Osteoblast (primary cell): Measurements from ENCODE around the gene F11. TPM values are rescaled to one million over a fixed set of nuclear protein-coding genes. Genes with fewer than 3 reads are reported as not detected.
"Not testable (repeated sequence)": the region's sequence is repeated elsewhere in the genome, so short reads cannot be mapped to it uniquely, and the experiment has no call there.

Source experiments
- DNase-seq: peaks from one replicate; pipeline ENCODE4 v3.0.0; 2011; ENCODE audit warnings: low spot score, mixed read lengths; ENCODE audit not compliant: insufficient read length; ENCODE audit errors: missing footprints
- H2AFZ ChIP-seq: 2 replicates; pipeline ENCODE4 v1.6.0; 2011; ENCODE audit warnings: mild to moderate bottlenecking, low read length
- H3K27ac ChIP-seq: 2 replicates; pipeline ENCODE4 v1.5.1; 2011; ENCODE audit warnings: mild to moderate bottlenecking, low read depth, low read length, moderate library complexity
- H3K27me3 ChIP-seq: 2 replicates; pipeline ENCODE4 v1.6.0; 2012; ENCODE audit warnings: mild to moderate bottlenecking, control low read depth, inconsistent platforms, low read length, moderate library complexity; ENCODE audit not compliant: insufficient read depth
- H3K36me3 ChIP-seq: 2 replicates; pipeline ENCODE4 v1.5.1; 2011; ENCODE audit warnings: mild to moderate bottlenecking, low read length, control low read depth, moderate library complexity; ENCODE audit not compliant: insufficient read depth
- H3K4me1 ChIP-seq: 2 replicates; pipeline ENCODE4 v1.5.1; 2011; ENCODE audit warnings: mild to moderate bottlenecking, low read length, control low read depth, moderate library complexity; ENCODE audit not compliant: insufficient read depth
- H3K4me2 ChIP-seq: 2 replicates; pipeline ENCODE4 v1.6.0; 2011; ENCODE audit warnings: mild to moderate bottlenecking, low read length; ENCODE audit not compliant: insufficient read depth
- H3K4me3 ChIP-seq: fragments of 200-600 bp; sonication (generic); 3 replicates; pipeline ENCODE4 v1.5.1; 2012; ENCODE audit warnings: mild to moderate bottlenecking, low read length, inconsistent platforms; ENCODE audit not compliant: insufficient read depth
- H3K79me2 ChIP-seq: 2 replicates; pipeline ENCODE4 v1.6.0; 2012; ENCODE audit warnings: mild to moderate bottlenecking, low read length, control low read depth, inconsistent platforms; ENCODE audit not compliant: insufficient read depth
- H3K9me3 ChIP-seq: 2 replicates; pipeline ENCODE4 v1.5.1; 2011; ENCODE audit warnings: low read depth, low read length, control low read depth
- H4K20me1 ChIP-seq: 2 replicates; pipeline ENCODE4 v1.6.0; 2012; ENCODE audit warnings: mild to moderate bottlenecking, low read length, control low read depth; ENCODE audit not compliant: insufficient read depth
- total RNA-seq: library from RNA; depleted of rRNA; stranded (reverse); fragments of >200 nt; gene quantifications from 2 replicates; pipeline ENCODE4 v1.2.3, GENCODE V29; 2012
- TF ChIP-seq, protein P1 (sequence below): IDR thresholded peaks from 2 replicates; pipeline ENCODE4 v1.5.1; 2011; ENCODE audit warnings: mild to moderate bottlenecking, low read depth, low read length, moderate library complexity; ENCODE audit errors: extremely low read depth

F11 gene
- total RNA-seq, 1 donor: not detected

DNA sequence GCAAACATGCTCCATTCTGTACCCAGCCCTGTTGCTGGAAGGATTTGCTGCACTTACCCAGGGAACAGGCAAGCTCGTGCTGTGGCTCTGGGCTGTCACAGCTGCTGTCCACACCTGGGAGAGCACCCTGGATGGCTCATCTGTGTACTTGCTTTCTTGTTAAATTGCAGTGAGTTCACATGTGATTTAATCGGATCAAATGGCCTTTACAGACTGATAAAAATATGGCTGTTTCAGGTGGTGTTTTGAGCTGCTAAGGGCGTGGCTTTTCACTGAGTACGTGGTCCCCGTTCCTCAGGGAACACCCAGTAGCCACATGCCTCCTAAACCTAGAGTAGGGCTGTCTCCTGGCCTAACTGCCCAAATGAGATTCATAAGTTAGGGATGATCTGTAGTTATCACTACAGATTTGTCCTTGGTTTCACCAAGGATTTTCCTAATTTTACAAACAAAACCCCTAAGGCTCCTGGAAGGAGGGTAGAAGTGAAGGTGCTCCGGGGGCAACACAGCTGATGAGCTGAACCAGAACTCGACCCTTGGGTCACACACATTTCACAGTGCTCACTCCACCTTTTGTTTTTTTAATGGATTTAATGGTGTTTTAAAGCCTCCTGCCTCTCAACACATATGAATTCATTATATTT lies 25.0 kb upstream of the F11 start:
- no peaks in the 10 kb centered on the region for H3K9me3 ChIP-seq
- no peaks in the 10 kb centered on the region for H3K79me2 ChIP-seq
- H4K20me1 ChIP-seq: no peaks in the 10 kb centered on the region
- no peak overlapping the region for H3K4me2 ChIP-seq
- DNase-seq: no peak
- no peaks in the 10 kb centered on the region for H3K27me3 ChIP-seq
- TF ChIP-seq, protein P1, sequence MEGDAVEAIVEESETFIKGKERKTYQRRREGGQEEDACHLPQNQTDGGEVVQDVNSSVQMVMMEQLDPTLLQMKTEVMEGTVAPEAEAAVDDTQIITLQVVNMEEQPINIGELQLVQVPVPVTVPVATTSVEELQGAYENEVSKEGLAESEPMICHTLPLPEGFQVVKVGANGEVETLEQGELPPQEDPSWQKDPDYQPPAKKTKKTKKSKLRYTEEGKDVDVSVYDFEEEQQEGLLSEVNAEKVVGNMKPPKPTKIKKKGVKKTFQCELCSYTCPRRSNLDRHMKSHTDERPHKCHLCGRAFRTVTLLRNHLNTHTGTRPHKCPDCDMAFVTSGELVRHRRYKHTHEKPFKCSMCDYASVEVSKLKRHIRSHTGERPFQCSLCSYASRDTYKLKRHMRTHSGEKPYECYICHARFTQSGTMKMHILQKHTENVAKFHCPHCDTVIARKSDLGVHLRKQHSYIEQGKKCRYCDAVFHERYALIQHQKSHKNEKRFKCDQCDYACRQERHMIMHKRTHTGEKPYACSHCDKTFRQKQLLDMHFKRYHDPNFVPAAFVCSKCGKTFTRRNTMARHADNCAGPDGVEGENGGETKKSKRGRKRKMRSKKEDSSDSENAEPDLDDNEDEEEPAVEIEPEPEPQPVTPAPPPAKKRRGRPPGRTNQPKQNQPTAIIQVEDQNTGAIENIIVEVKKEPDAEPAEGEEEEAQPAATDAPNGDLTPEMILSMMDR: no peak
- H3K4me1 ChIP-seq: no peaks in the 10 kb centered on the region
- no peak overlapping the region for H3K4me3 ChIP-seq
- H3K27ac ChIP-seq: no peak overlapping the region
- no peak overlapping the region for H2AFZ ChIP-seq
- no peaks in the 10 kb centered on the region for H3K36me3 ChIP-seq

GRCh38 chr4:186241616-186242015 lies 24.4 kb upstream of the F11 start:
- no peaks in the 10 kb centered on the region for H3K4me1 ChIP-seq
- H3K4me3 ChIP-seq: no peak overlapping the region
- H3K79me2 ChIP-seq: no peaks in the 10 kb centered on the region
- no peak overlapping the region for H3K27ac ChIP-seq
- no peaks in the 10 kb centered on the region for H3K36me3 ChIP-seq
- H2AFZ ChIP-seq: no peak overlapping the region
- no peaks in the 10 kb centered on the region for H4K20me1 ChIP-seq
- no peaks in the 10 kb centered on the region for H3K27me3 ChIP-seq
- no peak overlapping the region for H3K4me2 ChIP-seq
- TF ChIP-seq, protein P1: no peak
- H3K9me3 ChIP-seq: no peaks in the 10 kb centered on the region
- DNase-seq: no peak

- H4K20me1 ChIP-seq, H3K79me2 ChIP-seq, DNase-seq, H3K27ac ChIP-seq, H3K36me3 ChIP-seq, H3K9me3 ChIP-seq, H3K4me1 ChIP-seq, H3K27me3 ChIP-seq, H3K4me2 ChIP-seq, H2AFZ ChIP-seq, H3K4me3 ChIP-seq: not testable (repeated sequence)
Measured at GRCh38 chr4:186242031-186242430, 24.0 kb upstream of the F11 start.

DNA sequence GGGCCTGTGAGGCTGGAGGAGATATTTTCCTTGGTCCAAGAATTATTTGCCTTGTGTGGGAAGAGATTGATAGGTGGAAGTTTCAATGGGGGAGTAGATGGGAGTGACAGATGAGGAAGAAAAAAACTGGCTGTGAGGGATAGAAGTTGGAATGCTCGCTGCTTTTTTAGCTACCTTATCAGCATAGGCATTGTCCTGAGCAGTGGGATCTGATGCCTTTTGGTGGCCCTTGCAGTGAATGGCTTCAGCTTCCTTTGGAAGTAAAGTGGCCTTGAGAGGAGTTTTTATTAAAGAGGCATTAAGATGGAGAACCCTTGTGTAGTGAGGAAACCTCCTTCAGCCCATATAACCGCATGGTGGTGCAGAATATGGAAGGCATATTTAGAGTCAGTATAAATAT lies 22.7 kb upstream of the F11 start:
- Histone ChIP-seq H3K36me3 (no peaks in the 10 kb centered on the region), H4K20me1 (no peaks in the 10 kb centered on the region), H3K79me2 (no peaks in the 10 kb centered on the region), H3K4me2 (no peak overlapping the region), H3K27ac (no peak overlapping the region), H3K9me3 (no peaks in the 10 kb centered on the region), H2AFZ (no peak overlapping the region), H3K27me3 (no peaks in the 10 kb centered on the region), H3K4me1 (no peaks in the 10 kb centered on the region), H3K4me3 (no peak overlapping the region)
- no peak for DNase-seq
- TF ChIP-seq, protein P1: no peak
